Measurements from ENCODE around the gene PTPRN2.

PTPRN2 gene

DNA sequence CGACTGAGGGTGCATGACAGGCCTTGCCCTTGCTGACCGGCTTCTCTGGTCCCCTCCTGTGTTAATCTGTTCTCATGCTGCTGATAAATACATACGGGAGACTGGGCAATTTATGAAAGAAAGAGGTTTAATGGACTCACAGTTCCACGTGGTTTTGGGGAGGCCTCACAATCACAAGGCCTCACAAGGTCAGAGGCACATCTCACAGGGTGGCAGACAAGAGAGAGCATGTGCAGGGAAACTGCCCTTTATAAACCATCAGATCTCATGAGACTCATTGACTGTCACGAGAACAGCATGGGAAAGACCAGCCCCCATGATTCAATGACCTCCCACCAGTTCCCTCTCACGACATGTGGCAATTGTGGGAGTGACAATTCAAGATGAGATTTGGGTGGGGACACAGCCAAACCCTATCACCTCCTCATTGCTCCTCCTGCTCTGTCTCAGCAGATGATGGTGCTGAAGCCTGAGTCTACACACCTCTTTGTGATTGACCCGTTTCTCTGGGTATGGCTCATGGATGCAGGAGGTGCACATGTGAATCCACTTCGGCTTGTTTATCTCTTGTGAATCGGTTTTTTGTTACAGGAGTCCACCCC, 703.1 kb downstream of the PTPRN2 start:
- no peak for DNase-seq

- DNase-seq, result no peak
These were observed 706.4 kb downstream of the PTPRN2 start for GRCh38 chr7:157881048-157881771.

DNA sequence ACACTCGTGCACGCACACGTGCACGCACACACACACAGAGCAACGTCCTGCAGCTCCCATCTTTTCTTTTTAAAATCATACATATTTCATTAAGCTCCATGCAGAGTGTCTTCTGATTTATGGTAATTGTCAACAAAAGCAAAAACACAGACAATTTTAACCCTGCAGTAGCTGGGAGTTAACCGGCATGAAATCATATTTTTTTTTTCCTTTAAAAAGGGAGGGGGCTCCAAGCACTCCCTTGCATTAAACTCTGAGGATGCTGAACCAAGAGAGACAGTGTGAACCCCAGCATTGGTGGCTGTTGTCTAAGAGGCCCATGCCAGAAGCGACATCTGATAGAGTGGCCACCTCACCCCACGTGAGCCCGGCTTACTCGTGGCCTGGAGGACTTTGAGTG, 708.2 kb downstream of the PTPRN2 start:
- DNase-seq, result no peak

GRCh38 chr7:157877298-157878090, 710.1 kb downstream of the PTPRN2 start:
- no peak for DNase-seq

DNA sequence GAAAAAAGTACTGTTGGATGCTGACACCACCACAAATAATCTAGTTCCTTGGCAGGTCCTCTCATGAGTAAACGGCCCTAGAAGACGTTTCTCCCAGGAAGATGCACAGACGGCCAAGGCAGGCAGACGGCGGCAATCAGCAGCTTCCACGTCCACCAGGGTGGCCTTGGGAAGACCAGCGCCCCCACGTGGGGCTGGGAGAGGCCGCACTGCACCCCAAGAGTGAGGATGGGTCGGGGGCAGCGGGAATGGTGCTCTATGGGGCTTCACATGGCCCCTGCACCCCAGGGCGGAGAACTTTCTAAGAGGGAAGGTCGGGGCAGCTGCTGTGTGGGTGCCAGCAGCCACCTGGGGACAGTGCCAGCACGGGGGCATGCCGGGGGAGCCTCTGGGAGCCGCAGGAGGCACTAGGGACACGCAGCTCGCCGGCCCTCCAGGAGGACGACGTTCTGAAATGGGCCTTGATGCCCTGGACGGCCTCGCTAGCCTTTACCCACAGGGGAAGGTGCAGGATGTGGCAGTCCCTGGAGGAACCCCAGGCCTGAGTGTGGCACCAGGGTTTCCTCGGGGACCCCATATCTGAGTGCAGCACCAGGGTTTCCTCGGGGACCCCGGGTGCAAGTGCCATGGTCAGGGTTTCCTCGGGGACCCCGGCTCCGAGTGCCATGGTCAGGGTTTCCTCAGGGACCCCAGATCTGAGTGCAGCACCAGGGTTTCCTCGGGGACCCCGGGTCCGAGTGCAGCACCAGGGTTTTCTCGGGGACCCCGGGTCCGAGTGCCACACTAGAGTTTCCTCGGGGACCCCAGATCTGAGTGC, 710.9 kb downstream of the PTPRN2 start:
- no peak for DNase-seq

GRCh38 chr7:157875230-157876179, 712.1 kb downstream of the PTPRN2 start:
- DNase-seq, result peak; percentile 46 to 49

DNA sequence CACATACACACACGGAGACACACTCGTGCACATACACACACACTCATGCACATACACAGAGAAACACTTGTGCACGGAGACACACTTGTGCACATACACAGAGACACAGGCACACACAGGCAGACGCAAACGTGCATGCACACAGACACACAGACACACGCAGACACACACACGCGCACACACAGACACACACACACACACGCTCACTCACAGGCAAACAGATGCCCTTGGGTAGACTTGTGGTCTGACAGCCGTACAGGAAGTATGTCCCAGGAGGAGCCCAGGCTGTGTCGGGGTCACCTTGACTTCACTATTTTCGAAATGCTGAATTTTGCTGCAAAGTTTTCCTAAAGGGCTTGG, 712.8 kb downstream of the PTPRN2 start:
- DNase-seq, result no peak

- no peak for DNase-seq
These were observed 713.3 kb downstream of the PTPRN2 start for GRCh38 chr7:157874208-157874816.

- no peak for DNase-seq
These were observed 714.0 kb downstream of the PTPRN2 start for GRCh38 chr7:157873664-157874063.

- no peak for DNase-seq
These were observed 714.4 kb downstream of the PTPRN2 start for GRCh38 chr7:157873181-157873580.

- no peak for DNase-seq
These were observed 715.2 kb downstream of the PTPRN2 start for GRCh38 chr7:157872447-157872846.

- no peak for DNase-seq
These were observed 715.9 kb downstream of the PTPRN2 start for GRCh38 chr7:157871681-157872080.

- DNase-seq, result no peak
These were observed 716.9 kb downstream of the PTPRN2 start for GRCh38 chr7:157870644-157871290.

- DNase-seq, result no peak
These were observed 717.8 kb downstream of the PTPRN2 start for GRCh38 chr7:157869793-157870192.

GRCh38 chr7:157867685-157868305, 719.8 kb downstream of the PTPRN2 start:
- no peak for DNase-seq

DNA sequence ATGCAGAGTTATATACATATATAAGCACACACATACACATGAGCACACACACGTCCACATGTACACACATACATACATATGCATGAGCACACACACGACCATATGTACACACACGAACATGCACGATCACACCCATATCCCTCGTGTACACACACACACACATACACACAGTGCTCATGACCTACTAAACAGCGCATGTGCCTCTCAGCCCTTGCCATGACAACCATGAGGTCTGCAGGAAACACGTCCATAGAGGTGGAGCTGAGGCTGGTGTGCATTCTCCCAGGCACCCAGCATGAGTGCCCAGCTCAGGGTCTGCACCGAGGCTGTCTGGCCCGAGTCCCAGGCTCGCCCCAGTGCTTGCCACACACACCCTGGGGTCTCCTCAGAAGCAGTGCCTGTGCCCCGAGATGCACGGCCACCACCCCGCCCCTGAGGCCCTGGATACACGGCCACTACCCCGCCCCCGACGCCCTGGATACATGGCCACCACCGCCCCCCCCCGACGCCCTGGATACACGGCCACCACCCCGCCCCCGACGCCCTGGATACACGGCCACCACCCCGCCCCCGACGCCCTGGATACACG, 721.2 kb downstream of the PTPRN2 start:
- DNase-seq, result no peak

- no peak for DNase-seq
These were observed 722.1 kb downstream of the PTPRN2 start for GRCh38 chr7:157865351-157866165.

DNA sequence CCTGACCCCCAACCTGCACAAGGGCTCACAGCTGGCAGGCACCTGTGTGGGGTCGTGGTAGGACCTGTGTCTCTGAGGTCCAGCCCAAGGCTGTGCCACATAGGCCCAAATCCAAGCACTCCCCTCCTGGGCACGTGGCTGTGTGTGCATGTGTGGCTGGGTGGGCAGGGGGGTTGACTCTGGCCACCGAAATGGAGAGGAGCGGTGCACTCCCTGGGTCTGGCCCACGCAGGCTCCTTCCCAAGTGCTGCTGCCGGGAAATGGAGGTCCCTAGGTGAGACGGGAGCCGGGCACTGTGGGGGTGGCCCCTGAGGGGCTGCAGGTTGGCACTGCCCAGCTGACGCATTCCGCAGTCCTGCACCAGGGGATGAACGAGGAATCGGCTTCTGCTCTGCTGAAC, 722.7 kb downstream of the PTPRN2 start:
- no peak for DNase-seq
